ENCODE results near the gene BCL2. TPM values are rescaled to one million over a fixed set of nuclear protein-coding genes. Genes with fewer than 3 reads are reported as not detected.

Gene BCL2
- total RNA-seq, 1 experiment from 2014 or later = 6.3 TPM

DNA sequence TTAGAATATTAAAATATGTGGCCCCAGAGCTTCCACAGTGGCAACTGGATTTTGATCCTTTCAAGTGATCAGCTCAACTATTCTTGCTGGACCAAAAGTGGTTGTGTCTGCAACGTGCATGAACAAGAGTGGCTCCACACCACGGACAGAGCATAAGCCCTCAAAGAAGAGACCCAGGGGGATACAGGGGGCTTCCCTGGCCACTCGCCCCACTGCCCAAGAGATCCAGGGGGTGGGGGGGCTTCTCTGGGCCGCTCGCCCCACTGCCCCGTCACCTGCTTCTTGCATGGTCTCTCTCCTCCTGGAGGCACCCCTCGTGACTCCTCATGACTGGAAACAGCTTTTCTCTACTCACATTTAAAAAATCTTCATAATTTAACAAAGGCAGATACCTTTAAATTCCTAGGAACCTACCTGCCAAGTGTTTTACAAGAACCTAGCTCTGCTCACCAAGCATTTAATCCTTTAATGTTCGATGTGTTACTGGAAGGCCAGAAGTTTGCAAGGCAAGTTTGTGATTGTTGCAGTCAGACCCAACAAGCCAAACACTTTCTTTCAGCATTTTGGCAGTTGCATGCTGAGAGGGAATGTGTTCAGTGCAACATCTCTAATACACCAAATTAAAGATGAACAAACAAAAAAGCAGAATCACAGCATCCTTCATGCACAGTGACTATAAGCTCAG, 174.3 kb downstream of the BCL2 start:
- no peak for DNase-seq (ENCODE audit: low read depth)

DNA sequence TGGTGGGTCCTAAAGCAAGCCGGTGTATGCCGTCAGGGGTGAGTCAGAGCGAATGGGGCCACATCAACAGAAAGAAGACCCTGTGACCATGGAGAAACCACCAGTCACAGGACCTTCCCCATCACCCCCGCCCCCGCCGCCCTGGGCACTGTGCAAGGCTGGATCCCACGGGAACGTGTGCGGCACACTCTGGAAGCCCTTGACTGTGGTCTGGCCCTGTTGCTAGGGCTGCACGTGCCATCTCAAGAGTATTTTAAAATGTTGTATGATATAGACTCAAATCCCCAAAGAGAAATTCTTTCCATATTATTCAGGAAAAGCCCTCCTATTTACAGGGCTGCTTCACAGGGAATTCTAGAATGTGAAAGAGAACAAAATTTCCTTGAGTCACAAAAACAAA, 174.8 kb downstream of the BCL2 start:
- DNase-seq (ENCODE audit: low read depth) = no peak

DNA sequence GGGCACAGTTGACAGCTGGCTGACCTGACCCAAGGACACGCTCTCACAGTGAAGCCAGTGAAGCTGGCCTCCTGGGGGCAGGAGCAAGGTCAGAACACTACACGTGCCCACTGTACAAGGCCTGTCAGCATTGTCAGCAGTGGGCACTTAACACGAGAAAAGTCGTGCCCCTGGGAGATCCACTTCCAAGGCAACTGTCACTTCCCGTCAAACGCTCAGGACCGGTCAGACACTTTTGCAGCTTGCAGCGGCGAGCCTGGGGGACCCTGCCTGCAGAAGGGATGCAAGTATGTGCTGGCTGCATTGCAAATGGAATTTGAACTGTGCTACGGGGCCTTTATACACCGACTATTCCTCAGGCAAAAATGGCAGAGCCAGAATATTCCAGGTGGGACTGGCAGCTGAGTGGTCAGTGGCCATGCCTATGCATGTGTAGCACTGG, 176.2 kb downstream of the BCL2 start:
- no peak for DNase-seq (ENCODE audit: low read depth)

GRCh38 chr18:63142594-63143225, 176.9 kb downstream of the BCL2 start:
- DNase-seq (ENCODE audit: low read depth) = no peak

DNA sequence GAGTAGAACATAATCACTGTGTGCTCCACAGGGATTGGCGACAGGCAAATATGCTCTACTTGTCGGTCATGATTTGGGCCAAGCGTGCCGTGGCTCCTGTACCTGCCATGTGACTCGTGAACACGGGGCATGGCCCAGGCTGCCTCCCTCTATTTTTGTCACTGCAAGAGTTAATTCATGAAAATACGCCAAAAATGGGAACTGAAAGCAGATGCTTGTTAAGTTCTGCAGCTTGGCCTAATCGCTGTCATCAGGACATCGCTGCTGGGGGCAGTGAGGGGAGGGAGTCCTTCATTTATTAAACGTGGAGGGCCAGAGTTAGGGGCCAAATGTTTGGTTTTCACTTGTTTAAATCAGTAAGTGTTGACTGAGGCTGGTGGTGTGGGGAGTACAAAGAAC, 177.8 kb downstream of the BCL2 start:
- DNase-seq (ENCODE audit: low read depth) = no peak

GRCh38 chr18:63140997-63141777, 178.4 kb downstream of the BCL2 start:
- no peak for DNase-seq (ENCODE audit: low read depth)

DNA sequence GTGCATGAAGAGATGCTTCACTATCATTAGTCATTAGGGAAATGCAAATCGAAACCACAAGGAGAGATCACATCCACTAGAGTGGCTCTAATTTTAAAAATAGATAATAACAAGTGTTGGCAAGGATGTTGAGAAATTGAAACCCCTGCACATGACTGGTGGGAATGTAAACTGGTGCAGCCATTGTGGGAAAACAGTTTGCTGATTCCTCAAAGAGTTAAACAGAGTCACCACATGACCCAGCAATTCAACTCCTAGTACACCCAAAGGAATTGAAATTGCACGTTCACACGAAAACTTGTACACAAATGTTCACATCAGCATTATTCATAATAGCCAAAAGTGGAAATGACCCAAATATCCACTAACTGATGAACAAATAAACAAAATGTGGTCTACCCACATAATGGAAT, 179.5 kb downstream of the BCL2 start:
- no peak for DNase-seq (ENCODE audit: low read depth)

DNA sequence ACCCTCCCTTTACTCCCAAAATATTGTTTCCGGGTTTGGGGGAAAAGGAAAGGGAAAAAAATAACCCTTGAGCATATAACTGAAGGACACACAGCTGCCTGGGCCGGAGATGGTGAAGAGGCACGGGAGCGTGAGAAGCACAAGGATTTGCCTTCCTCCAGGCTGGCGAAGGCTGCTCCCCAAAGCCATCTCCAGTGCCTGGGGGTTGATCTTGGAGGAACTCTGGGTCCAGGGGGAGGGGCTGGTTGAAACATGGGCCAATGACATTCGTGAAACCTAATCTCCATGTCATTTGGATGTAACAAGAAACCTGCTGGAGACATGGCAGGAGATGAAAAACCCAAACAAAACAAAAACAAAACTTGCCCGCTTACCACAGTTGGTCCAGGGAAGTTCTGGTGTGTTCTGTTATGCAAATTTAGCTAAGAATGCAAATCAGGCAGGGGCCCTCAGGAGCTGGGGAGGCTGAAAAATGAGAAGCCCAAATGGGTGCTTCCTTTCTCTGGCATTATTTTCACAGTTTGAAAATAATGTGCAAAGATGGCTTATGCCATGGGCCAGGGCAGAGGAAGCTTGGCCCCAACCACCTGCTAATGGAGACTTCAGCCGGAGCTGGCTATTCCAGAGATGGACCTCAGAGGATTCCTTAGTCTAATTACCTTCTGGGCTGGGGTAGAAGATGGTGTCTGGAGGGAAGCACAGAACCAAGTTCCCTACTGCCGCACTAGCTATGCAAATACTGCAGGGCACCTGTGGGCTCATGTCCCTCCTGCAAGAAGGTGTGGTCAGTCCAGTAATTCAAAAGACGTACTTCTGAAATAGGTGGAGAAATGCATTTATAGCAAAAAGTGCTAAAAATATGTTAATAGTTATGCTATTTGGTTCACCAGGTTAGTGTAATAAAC, 180.9 kb downstream of the BCL2 start:
- DNase-seq (ENCODE audit: low read depth) = no peak

GRCh38 chr18:63137999-63138435, 181.6 kb downstream of the BCL2 start:
- DNase-seq (ENCODE audit: low read depth) = no peak

- no peak for DNase-seq (ENCODE audit: low read depth)
Measured at GRCh38 chr18:63135101-63135500, 184.5 kb downstream of the BCL2 start.

DNA sequence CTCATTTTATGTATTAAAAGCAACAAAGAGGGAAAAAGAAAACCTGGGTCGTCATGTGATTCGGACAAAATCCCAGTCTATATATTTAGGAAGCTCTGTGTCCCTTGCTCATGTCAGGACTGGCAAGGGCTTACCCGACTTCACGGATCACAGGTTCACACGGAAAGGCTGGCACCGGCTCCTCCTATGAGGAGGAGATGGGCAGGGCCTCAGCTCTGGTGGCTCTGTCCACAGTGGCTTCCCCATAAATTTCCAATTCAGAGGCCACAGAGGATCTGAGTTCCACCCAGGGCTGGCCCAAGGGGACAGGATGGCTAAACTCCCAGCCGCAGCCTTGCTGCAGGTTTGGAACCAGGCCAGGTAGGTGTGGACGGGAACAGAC, 186.8 kb downstream of the BCL2 start:
- DNase-seq (ENCODE audit: low read depth) = no peak

GRCh38 chr18:63131959-63132818, 187.4 kb downstream of the BCL2 start:
- DNase-seq (ENCODE audit: low read depth) = no peak

DNA sequence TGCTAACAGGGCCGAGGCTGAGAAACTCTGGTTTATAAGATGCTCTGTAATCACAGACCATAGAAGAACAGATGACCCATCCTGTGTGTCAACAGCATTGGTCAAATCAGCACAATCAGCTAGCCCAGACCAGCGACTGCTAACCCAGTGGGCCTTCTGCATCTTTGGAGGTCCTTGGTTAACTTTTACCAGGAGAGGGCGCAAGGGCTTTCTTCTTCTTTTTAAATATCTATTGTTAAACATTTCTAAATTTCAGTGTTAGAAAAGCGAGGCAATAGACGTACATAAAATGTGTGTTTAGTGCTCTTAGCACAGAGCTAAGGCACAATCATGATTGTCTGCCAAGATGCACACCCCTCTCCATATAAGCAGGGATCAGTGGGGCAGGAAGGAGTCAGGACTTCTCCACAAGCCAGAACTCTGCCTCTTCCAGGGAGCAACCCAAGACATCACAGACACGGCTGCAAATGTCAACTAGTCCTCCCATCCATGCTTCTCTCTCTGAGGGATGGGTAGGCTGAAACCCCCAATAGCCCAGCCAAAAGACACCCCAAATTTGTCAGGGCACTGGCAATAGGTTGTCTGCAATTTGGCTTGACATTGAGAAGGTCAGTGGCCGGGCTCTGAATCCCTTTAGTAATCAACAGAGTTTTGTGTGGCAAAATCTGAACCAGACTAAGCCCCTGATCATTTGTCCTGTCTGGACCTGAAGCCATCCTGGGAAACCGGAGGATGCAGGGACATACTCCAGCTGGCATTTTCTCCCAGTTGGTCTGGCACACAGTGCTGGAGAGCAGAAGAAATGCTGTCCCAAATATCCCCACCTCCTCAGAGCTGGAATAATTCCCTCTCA, 188.2 kb downstream of the BCL2 start:
- peak; percentile 44 for DNase-seq (ENCODE audit: low read depth)

DNA sequence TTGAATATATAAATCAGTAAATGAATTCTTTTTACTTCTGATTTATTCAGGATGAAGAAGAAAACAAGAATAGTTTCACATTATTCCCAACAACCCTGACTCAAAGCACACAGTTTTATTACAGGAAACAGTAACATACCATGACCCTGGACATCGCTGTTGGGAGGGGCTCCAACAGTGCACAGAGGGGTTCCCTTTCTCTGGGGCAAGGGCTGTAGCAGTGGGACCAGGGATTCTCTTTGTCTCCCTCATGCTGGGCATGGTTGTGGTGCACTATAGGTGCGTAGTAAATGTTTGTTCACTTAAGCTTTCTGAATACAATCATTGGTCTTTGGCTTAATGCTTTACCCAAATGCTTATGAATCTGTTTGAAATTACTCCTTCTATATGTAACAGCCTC, 189.4 kb downstream of the BCL2 start:
- DNase-seq (ENCODE audit: low read depth) = no peak

DNA sequence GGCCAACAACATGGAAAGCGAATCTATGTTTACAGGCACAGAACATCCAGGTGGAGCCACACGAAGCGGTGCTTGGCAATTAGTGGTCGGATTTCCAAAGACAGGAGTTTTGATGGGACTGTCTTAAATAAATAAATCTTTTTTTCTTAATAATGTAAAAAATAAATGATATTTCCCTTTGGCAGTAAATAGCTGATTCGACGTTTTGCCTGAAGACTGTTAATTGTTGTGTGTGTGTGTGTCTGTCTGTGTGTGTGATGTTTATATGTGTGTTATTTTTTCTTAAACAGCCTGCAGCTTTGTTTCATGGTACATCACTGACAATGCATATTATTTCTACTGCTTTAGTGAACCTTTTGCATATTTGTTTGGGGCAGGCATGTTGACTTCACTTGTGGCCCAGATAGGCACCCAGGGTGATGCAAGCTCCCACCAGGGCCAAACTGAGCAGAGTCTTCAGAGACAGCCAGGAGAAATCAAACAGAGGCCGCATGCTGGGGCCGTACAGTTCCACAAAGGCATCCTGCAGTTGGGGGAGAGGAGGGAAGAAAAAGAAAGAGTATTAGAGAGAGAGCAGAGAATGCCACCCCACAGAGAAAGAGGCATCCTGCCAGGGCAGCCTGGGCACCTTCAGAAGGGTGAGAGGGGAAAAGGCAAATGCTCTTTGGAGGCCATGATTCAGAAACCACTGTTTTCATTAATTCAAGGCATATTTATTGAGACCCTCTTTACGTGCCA, 191.2 kb downstream of the BCL2 start:
- DNase-seq (ENCODE audit: low read depth) = no peak

- DNase-seq (ENCODE audit: low read depth) = no peak
Measured at GRCh38 chr18:63126134-63127069, 193.2 kb downstream of the BCL2 start.

DNA sequence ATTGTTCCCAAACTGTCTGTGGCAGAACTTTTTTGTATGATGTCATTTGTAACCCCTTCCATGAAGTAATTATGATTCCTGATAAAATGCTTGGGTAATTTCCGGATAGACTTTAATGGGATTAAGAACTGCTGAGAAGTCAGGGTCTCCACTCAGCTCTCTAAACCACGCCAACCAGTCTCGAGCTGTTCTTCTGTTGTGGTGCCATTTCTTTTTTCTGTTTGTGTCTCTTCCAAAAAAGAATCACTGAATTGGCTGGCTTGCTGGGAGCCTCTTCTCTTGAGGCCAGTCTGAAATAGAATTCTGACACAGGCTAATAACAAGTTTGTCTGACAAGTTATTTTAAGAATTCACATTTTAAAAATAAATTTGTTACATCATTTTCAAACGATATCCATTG, 198.9 kb downstream of the BCL2 start:
- DNase-seq (ENCODE audit: low read depth) = no peak

DNA sequence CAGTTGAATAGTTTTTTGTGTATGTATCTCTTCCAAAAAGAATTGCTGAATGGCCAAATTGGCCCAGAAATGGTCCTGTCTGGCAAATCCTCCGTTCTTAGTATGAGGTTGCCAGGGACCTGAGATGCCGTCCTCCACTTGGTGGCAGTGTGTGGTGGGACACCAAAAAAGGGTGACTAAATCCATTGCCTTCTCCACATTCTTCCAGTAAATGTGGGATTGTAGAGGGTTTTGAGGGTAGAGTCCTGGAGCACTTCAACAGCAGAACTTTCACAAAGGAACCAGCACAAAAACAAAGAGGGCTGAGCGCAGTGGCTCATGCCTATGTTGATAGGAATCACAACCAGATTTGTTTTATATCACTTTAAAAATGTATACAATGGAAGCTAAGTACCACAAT, 199.9 kb downstream of the BCL2 start:
- DNase-seq (ENCODE audit: low read depth) = peak; percentile 47

All from HT1080 (cell line).